IMR-90 (cell line): ENCODE data around the gene TBC1D22A. TPM values are rescaled to one million over a fixed set of nuclear protein-coding genes. Genes with fewer than 3 reads are reported as not detected.

Experiments
- ATAC-seq: fragments of 200-7000 bp; cut with Tn5 transposase; 2 replicates; pipeline ENCODE4 v1.9.1; 2020; ENCODE audit warnings: low read depth, mild to moderate bottlenecking, moderate library complexity
- BruUV-seq: library from RNA; stranded (reverse); fragments of 400-500 nt; replicated peaks from 2 replicates; lab custom pipeline; 2021; lab: Mats Ljungman, UMichigan
- CTCF ChIA-PET: fragments of 300-600 bp; formaldehyde crosslinking; extraction: SDS; loops from one replicate; lab custom pipeline; 2021; ENCODE audit warnings: antibody characterized with exemption; lab: Yijun Ruan, JAX
- POLR2A ChIA-PET: fragments of 300-600 bp; sonication (Branson Sonifier 250); formaldehyde crosslinking; loops from one replicate; lab custom pipeline; 2022; ENCODE audit warnings: antibody characterized with exemption; ENCODE audit not compliant: unreplicated experiment; lab: Charles Lee
- DNase-seq: peaks from one replicate; pipeline ENCODE4 v3.0.0; 2013
- H2AFZ ChIP-seq: replicated peaks from 2 replicates; pipeline ENCODE3; 2013; ENCODE audit warnings: low read length, mild to moderate bottlenecking; ENCODE audit not compliant: poor library complexity
- H2AK5ac ChIP-seq: 2 replicates; pipeline ENCODE4 v1.6.1; 2013; ENCODE audit warnings: low read depth, low read length, inconsistent platforms
- H2AK9ac ChIP-seq: replicated peaks from 2 replicates; pipeline ENCODE3; 2013; ENCODE audit warnings: mild to moderate bottlenecking, low read depth, low read length, moderate library complexity; ENCODE audit not compliant: poor library complexity
- H2BK120ac ChIP-seq: 2 replicates; pipeline ENCODE4 v1.6.1; 2013; ENCODE audit warnings: low read depth, low read length, inconsistent platforms
- H2BK15ac ChIP-seq: 3 replicates; pipeline ENCODE4 v1.6.1; 2013; ENCODE audit warnings: low read depth, low read length, inconsistent platforms
- H2BK20ac ChIP-seq: 2 replicates; pipeline ENCODE4 v1.6.1; 2013; ENCODE audit warnings: low read depth, mild to moderate bottlenecking, inconsistent platforms, low read length, moderate library complexity
- H2BK5ac ChIP-seq: 2 replicates; pipeline ENCODE4 v1.6.1; 2013; ENCODE audit warnings: mild to moderate bottlenecking, low read depth, low read length, inconsistent platforms; ENCODE audit not compliant: poor library complexity, severe bottlenecking
- H3K14ac ChIP-seq: replicated peaks from 2 replicates; pipeline ENCODE4 v1.6.1; 2013; ENCODE audit warnings: low read depth, low read length, inconsistent platforms
- H3K18ac ChIP-seq: 2 replicates; pipeline ENCODE4 v1.6.1; 2013; ENCODE audit warnings: low read depth, low read length, control low read depth
- H3K23ac ChIP-seq: 2 replicates; pipeline ENCODE4 v1.6.1; 2013; ENCODE audit warnings: low read depth, low read length, inconsistent platforms
- H3K27ac ChIP-seq: 2 replicates; pipeline ENCODE4 v1.5.1; 2013; ENCODE audit warnings: mild to moderate bottlenecking, control low read depth, low read length; ENCODE audit not compliant: insufficient read depth
- H3K27me3 ChIP-seq: 2 replicates; pipeline ENCODE4 v1.6.1; 2013; ENCODE audit warnings: low read length; ENCODE audit not compliant: control insufficient read depth, insufficient read depth
- H3K36me3 ChIP-seq: 2 replicates; pipeline ENCODE4 v1.6.1; 2013; ENCODE audit warnings: low read length, mixed read lengths; ENCODE audit not compliant: control insufficient read depth, insufficient read depth
- H3K4ac ChIP-seq: 2 replicates; pipeline ENCODE4 v1.6.1; 2013; ENCODE audit warnings: low read depth, low read length, inconsistent platforms
- H3K4me1 ChIP-seq: 2 replicates; pipeline ENCODE4 v1.6.1; 2013; ENCODE audit warnings: low read length, mixed read lengths; ENCODE audit not compliant: control insufficient read depth, insufficient read depth
- H3K4me2 ChIP-seq: 2 replicates; pipeline ENCODE4 v1.6.1; 2013; ENCODE audit warnings: low read depth, mild to moderate bottlenecking, control low read depth, low read length, moderate library complexity
- H3K4me3 ChIP-seq: 2 replicates; pipeline ENCODE4 v1.5.1; 2013; ENCODE audit warnings: low read depth, mild to moderate bottlenecking, control low read depth, low read length, moderate library complexity; ENCODE audit not compliant: insufficient read depth
- H3K56ac ChIP-seq: 2 replicates; pipeline ENCODE4 v1.6.1; 2013; ENCODE audit warnings: low read length, inconsistent platforms; ENCODE audit not compliant: insufficient read depth; ENCODE audit errors: extremely low read depth
- H3K79me1 ChIP-seq, 2 experiments: 2 replicates each; pipeline ENCODE4 v1.6.1; 2013; ENCODE audit warnings: low read length in 2 of 2, inconsistent platforms in 1 of 2, low read depth in 1 of 2
- H3K9ac ChIP-seq: 2 replicates; pipeline ENCODE4 v1.6.1; 2013; ENCODE audit warnings: low read depth, low read length, control low read depth
- H3K9me1 ChIP-seq: 2 replicates; pipeline ENCODE4 v1.6.1; 2013; ENCODE audit warnings: low read length, inconsistent platforms; ENCODE audit not compliant: insufficient read depth
- H3K9me3 ChIP-seq: 2 replicates; pipeline ENCODE4 v1.6.1; 2013; ENCODE audit warnings: low read length; ENCODE audit not compliant: control insufficient read depth, insufficient read depth
- H4K20me1 ChIP-seq: 2 replicates; pipeline ENCODE4 v1.6.1; 2013; ENCODE audit warnings: low read length, inconsistent platforms; ENCODE audit not compliant: insufficient read depth
- H4K5ac ChIP-seq: 2 replicates; pipeline ENCODE4 v1.6.1; 2013; ENCODE audit warnings: mild to moderate bottlenecking, low read depth, low read length, control low read depth
- H4K8ac ChIP-seq, 2 experiments: 2 replicates each; pipeline ENCODE4 v1.6.1; 2013; ENCODE audit warnings: low read depth in 2 of 2, low read length in 2 of 2, control low read depth in 1 of 2, inconsistent platforms in 1 of 2
- H4K91ac ChIP-seq: 2 replicates; pipeline ENCODE4 v1.6.1; 2013; ENCODE audit warnings: low read depth, low read length, inconsistent platforms; ENCODE audit not compliant: insufficient read depth
- BHLHE40 ChIP-seq: fragments of 150-350 bp; IDR thresholded peaks from 2 replicates; pipeline ENCODE4 v1.6.1; 2016; ENCODE audit warnings: mild to moderate bottlenecking, low read depth, low read length
- CEBPB ChIP-seq: IDR thresholded peaks from 2 replicates; pipeline ENCODE4 v1.6.1; 2012; ENCODE audit warnings: low read depth, low read length, improper control_type of control experiment
- CTCF ChIP-seq: conservative IDR thresholded peaks from 2 replicates; pipeline ENCODE4 v1.5.1; 2012; ENCODE audit warnings: mild to moderate bottlenecking, low read depth, low read length, improper control_type of control experiment
- MAFK ChIP-seq: IDR thresholded peaks from 2 replicates; pipeline ENCODE4 v1.6.1; 2012; ENCODE audit warnings: low read depth, low read length, improper control_type of control experiment
- MAZ ChIP-seq: IDR thresholded peaks from 2 replicates; pipeline ENCODE4 v1.6.1; 2012; ENCODE audit warnings: low read depth, mild to moderate bottlenecking, low read length, improper control_type of control experiment, moderate library complexity, borderline replicate concordance
- NFE2L2 ChIP-seq: fragments of 150-350 bp; IDR thresholded peaks from 2 replicates; pipeline ENCODE4 v1.6.1; 2016; ENCODE audit warnings: low read depth, mild to moderate bottlenecking, low read length
- POLR2A ChIP-seq: IDR thresholded peaks from 2 replicates; pipeline ENCODE4 v1.6.1; 2012; ENCODE audit warnings: mild to moderate bottlenecking, low read depth, low read length
- RAD21 ChIP-seq: IDR thresholded peaks from 2 replicates; pipeline ENCODE4 v1.6.1; 2012; ENCODE audit warnings: low read length, improper control_type of control experiment
- RCOR1 ChIP-seq: IDR thresholded peaks from 2 replicates; pipeline ENCODE4 v1.6.1; 2012; ENCODE audit warnings: mild to moderate bottlenecking, low read length, improper control_type of control experiment; ENCODE audit not compliant: insufficient replicate concordance
- RFX5 ChIP-seq: IDR thresholded peaks from 2 replicates; pipeline ENCODE4 v1.8.0; 2012; ENCODE audit warnings: low read depth, mild to moderate bottlenecking, low read length, moderate library complexity
- SMC3 ChIP-seq: fragments of 150-350 bp; IDR thresholded peaks from 2 replicates; pipeline ENCODE4 v1.6.1; 2016; ENCODE audit warnings: low read depth, mild to moderate bottlenecking, antibody characterized with exemption, low read length, moderate library complexity
- USF2 ChIP-seq: fragments of 150-350 bp; IDR thresholded peaks from 2 replicates; pipeline ENCODE4 v1.6.1; 2017; ENCODE audit warnings: mild to moderate bottlenecking, antibody characterized with exemption, low read length, low read depth
- WGBS, 2 experiments: methylation state at CpG; one replicate each; pipeline versions ENCODE4 v1.1.5 to v1.1.7; 2013; ENCODE audit warnings: missing lambda C conversion rate in 2 of 2; ENCODE audit not compliant: insufficient read length in 1 of 2; ENCODE audit errors: extremely low coverage in 2 of 2; 5-methylcytosine and 5-hydroxymethylcytosine counted together
- dilution Hi-C: fragments of 300-500 bp; cut with HindIII; formaldehyde crosslinking; loops from one replicate; pipeline ENCODE4 v1.14.3; 2018; ENCODE audit warnings: low sequenced_read_pairs; ENCODE audit not compliant: unreplicated experiment
- in situ Hi-C: fragments of 300-500 bp; cut with MboI; formaldehyde crosslinking; loops from 3 replicates; pipeline ENCODE4 v1.14.3; 2019; ENCODE audit warnings: low sequenced_read_pairs, inconsistent platforms, mixed read lengths
- intact Hi-C: fragments of 100-400 bp; cut with micrococcal nuclease; formaldehyde crosslinking; loops from 2 replicates; pipeline ENCODE4 v1.10.0; 2022
- polyA plus RNA-seq, 3 experiments: library from polyadenylated mRNA; depleted of rRNA; stranded (reverse); fragments of >200 nt; gene quantifications; 2 replicates each; pipeline ENCODE4 v1.2.3, GENCODE V29; 2012; ENCODE audit warnings: low replicate concordance in 1 of 3
- total RNA-seq: library from RNA; depleted of rRNA; stranded (reverse); fragments of >200 nt; gene quantifications from 2 replicates; pipeline ENCODE4 v1.2.3, GENCODE V29; 2012

The TBC1D22A gene
- total and polyA plus RNA-seq, 2 of the 4 experiments (the other 2 are of a cell fraction): 9.0 to 16.7 TPM

- H2AK9ac ChIP-seq: peak overlapping the region; percentile 32
- no peak for ATAC-seq
- H3K9me3 ChIP-seq: no peaks in the 10 kb centered on the region
- no peaks in the 10 kb centered on the region for H3K9me1 ChIP-seq
- CTCF ChIA-PET: no interaction called here
- no peak overlapping the region for H3K23ac ChIP-seq
- no peak overlapping the region for H2AFZ ChIP-seq
- H4K91ac ChIP-seq: no peak overlapping the region
- no peaks in the 10 kb centered on the region for H4K20me1 ChIP-seq
- TF ChIP-seq RAD21 (no peak), RFX5 (no peak), BHLHE40 (no peak), POLR2A (no peak), MAFK (no peak), MAZ (no peak), NFE2L2 (no peak), SMC3 (no peak), RCOR1 (no peak), USF2 (no peak), CEBPB (no peak), CTCF (no peak)
- no peak overlapping the region for H4K8ac ChIP-seq
- H3K56ac ChIP-seq: no peak overlapping the region
- 96% methylated on average over 4 of the region's 21 CpGs; no CpG with 5 or more reads in 1 of the 2 experiments for WGBS, 2 experiments
- H3K79me1 ChIP-seq: no peaks in the 10 kb centered on the region
- no peaks in the 10 kb centered on the region for H3K27me3 ChIP-seq
- in situ Hi-C loops (no loop called here), dilution Hi-C loops (no loop called here), intact Hi-C loops (no loop called here)
- no peak overlapping the region for H3K9ac ChIP-seq
- H3K18ac ChIP-seq: no peak overlapping the region
- no peak overlapping the region for H2BK5ac ChIP-seq
- no peak overlapping the region for H3K27ac ChIP-seq
- H3K4me2 ChIP-seq: no peak overlapping the region
- no peak overlapping the region for H3K14ac ChIP-seq
- no TSS peak for BruUV-seq
- H3K4me3 ChIP-seq: no peak overlapping the region
- no peak overlapping the region for H2BK20ac ChIP-seq
- POLR2A ChIA-PET: no interaction called here
- H4K5ac ChIP-seq: no peak overlapping the region
- no peak overlapping the region for H2BK120ac ChIP-seq
- no peak overlapping the region for H2BK15ac ChIP-seq
- H3K36me3 ChIP-seq: no peaks in the 10 kb centered on the region
- H3K4ac ChIP-seq: no peak overlapping the region
- no peak for DNase-seq
- no peak overlapping the region for H2AK5ac ChIP-seq
- no peaks in the 10 kb centered on the region for H3K4me1 ChIP-seq
These were observed 382.5 kb downstream of the TBC1D22A start for GRCh38 chr22:47144791-47145425.
